Hypothalamus (tissue), 51 donors: Measurements from ENCODE around the gene ZFC3H1.
"Not testable (repeated sequence)": the region's sequence is repeated elsewhere in the genome, so short reads cannot be mapped to it uniquely, and the experiment has no call there.

Source experiments
- DNase-seq, 51 donors: peaks; one replicate each; lab custom pipeline; 2025; lab: John Stamatoyannopoulos, UW

Gene ZFC3H1, protein sequence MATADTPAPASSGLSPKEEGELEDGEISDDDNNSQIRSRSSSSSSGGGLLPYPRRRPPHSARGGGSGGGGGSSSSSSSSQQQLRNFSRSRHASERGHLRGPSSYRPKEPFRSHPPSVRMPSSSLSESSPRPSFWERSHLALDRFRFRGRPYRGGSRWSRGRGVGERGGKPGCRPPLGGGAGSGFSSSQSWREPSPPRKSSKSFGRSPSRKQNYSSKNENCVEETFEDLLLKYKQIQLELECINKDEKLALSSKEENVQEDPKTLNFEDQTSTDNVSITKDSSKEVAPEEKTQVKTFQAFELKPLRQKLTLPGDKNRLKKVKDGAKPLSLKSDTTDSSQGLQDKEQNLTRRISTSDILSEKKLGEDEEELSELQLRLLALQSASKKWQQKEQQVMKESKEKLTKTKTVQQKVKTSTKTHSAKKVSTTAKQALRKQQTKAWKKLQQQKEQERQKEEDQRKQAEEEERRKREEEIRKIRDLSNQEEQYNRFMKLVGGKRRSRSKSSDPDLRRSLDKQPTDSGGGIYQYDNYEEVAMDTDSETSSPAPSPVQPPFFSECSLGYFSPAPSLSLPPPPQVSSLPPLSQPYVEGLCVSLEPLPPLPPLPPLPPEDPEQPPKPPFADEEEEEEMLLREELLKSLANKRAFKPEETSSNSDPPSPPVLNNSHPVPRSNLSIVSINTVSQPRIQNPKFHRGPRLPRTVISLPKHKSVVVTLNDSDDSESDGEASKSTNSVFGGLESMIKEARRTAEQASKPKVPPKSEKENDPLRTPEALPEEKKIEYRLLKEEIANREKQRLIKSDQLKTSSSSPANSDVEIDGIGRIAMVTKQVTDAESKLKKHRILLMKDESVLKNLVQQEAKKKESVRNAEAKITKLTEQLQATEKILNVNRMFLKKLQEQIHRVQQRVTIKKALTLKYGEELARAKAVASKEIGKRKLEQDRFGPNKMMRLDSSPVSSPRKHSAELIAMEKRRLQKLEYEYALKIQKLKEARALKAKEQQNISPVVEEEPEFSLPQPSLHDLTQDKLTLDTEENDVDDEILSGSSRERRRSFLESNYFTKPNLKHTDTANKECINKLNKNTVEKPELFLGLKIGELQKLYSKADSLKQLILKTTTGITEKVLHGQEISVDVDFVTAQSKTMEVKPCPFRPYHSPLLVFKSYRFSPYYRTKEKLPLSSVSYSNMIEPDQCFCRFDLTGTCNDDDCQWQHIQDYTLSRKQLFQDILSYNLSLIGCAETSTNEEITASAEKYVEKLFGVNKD (N-terminal part only)

GRCh38 chr12:71663561-71664410 lies at the start of gene ZFC3H1, which contains the start of gene THAP2:
ZFC3H1 (minus strand) TSS chr12:71663848; CDS start chr12:71663610, 238 bp downstream.
THAP2 (plus strand) TSS chr12:71664301; CDS start chr12:71664510, 209 bp downstream.
- peak; percentile 56 to 99 (median 94) for DNase-seq

DNA sequence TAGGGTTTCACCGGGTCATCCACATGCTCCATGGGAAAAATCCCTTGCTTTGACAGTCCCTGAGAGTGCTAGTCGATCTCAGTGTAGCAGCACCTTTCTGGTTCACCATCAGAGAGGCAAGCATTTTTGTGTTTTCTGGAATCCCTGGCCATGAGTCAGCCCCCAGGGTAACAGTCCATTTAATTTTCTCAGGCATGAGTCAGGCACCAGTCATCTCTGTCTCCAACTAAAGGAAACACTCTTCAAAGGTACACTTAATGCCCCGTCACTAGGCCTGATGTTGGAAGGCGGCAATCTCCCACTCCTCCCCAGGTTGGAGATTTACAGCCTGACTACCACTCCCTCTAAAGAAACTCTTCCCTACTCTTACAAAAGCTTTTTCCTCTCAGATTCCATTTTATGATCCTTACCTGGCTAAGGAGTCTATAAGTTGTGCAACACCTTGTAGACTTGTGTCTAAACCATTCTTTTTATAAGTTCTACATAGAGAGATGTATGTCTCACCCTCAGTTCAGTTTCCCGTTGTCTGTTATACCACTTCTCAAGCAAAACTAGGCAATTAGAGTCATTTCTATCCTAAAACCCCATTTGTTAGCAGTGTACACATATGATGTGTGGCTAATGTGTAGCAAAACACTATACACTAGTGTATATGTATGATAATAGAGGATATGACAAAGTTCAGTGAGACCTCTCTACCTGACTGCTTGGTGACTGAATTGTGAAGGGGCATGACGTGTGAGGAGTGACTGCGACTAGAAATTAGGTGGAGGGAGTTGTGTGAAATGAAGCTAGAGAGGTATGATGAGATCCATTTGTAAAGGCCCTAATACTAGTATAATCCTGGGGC lies 46.9 kb upstream of the ZFC3H1 start:
- DNase-seq: no peak

GRCh38 chr12:71708658-71709057 lies 45.0 kb upstream of the ZFC3H1 start:
- DNase-seq: no peak

DNA sequence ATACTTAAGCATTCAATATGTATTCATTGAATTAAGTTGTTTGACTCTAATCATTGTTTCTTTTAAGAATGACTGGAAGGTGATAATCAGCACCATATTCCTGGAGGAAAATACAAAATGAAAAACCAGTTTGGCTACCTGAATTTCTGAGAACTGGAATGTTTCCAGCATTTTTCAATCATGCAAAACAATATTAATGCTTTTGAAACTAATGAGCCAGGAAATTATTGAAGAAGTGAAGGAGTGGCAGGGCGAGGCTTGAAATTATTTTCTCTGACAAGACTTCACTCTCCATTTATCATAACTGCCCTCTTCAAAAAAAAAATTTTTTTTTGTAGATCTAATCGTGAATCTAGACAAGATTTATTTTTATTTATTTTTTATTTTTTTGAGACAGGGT lies 41.3 kb upstream of the ZFC3H1 start:
- no peak for DNase-seq

- no peak for DNase-seq
Observed at GRCh38 chr12:71703206-71703605, 39.6 kb upstream of the ZFC3H1 start.

GRCh38 chr12:71702590-71702989 lies 38.9 kb upstream of the ZFC3H1 start:
- no peak for DNase-seq

GRCh38 chr12:71702181-71702580 lies 38.5 kb upstream of the ZFC3H1 start:
- DNase-seq: not testable (repeated sequence)

DNA sequence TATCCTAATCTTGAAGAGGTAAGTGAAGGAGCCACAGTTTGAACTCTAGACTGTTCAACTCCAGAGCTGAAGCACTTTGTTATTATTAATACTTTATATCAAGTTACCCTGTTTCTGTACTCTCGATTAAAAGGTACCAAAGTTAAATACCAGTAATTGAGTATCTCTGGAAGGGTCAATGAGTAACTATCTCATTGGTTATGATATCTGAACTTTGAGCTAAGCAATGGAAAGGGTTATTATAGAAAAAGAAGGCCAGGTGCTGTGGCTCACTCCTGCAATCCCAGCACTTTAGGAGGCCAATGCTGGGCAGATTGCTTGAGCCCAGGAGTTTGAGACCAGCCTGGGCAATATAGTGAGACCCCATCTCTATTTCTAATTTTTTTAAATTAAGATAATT lies 32.1 kb upstream of the ZFC3H1 start:
- no peak for DNase-seq

DNA sequence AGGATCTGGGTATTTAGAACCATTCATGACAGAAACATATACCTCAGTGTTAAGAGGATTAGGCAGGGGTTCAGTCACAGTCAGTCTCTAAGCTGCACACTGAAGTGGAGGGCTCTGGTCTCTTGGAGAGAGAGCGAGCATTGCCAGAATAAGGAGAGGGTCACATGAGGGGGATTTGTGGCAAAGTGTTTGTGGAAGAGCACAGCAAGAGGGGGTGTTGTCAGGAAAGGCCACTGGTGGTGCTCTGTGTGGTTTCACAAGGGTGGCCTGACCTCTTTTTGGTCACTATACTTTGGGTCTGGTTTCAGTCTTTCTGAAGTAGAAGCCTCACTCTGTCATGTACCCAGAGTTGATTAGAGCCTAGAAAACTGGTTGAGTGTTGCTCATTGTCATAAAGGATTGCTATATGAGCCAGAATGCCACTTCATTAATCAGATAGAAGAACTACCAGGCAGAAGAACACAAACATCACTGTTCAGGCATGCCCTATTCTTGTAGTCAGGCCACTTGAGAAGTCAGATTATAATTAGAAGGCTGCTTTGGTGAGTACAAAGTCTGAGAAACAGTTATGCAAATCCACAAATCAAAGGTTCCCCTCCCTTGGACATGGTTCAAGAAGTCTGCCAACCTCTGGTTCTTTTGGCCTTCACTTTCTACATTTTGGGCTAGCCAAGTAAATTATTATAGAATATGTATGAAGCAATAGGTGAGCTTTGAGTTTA lies 30.6 kb upstream of the ZFC3H1 start:
- no peak for DNase-seq

DNA sequence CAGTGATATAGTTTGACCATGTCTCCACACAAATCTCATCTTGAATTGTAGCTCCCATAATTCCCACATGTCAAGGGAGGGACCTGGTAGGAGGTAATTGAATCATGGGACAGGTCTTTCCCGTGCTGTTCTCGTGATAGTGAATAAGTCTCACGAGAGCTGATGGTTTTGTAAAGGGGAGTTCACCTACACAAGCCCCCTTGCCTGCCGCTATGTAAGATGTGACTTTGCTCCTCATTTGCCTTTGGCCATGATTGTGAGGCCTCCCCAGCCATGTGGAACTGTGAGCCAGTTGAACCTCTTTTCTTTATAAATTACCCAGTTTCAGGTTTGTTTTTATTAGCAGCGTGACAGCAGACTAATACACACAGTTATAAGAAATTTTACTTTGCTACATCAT lies 30.0 kb upstream of the ZFC3H1 start:
- not testable (repeated sequence) for DNase-seq

GRCh38 chr12:71693126-71693525 lies 29.5 kb upstream of the ZFC3H1 start:
- DNase-seq: no peak

DNA sequence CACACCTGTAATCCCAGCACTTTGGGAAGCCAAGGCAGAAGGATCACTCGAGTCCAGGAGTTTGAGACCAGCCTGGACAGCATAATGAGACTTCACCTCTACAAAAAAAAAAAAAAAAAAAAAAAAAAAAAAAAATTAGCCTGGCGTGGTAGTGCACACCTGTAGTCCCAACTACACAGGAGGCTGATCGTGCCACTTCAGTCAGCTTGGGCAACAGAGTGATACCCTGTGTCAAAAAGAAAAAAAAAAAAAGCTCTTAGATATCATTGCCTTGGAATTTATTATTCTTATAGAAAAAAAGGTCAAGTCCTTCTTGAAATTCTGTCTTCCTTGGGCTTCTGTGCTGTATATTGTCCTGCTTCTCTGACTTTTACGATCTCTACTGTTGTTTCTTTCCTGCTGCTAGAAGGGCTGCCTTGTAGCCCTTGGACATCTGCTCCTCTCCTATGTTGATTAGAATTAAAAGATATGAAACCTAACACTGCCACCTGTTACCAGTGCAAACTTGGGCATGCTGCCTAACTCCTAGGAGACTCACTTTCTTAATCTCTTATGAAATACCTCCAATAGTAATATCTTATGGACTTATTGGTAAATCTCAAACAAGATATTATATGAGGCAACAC lies 28.0 kb upstream of the ZFC3H1 start:
- no peak for DNase-seq

GRCh38 chr12:71688961-71689570 lies 25.4 kb upstream of the ZFC3H1 start:
- DNase-seq: no peak

- DNase-seq: not testable (repeated sequence)
Observed at GRCh38 chr12:71687172-71687571, 23.5 kb upstream of the ZFC3H1 start.

- DNase-seq: no peak
Observed at GRCh38 chr12:71686658-71687025, 23.0 kb upstream of the ZFC3H1 start.

- DNase-seq: peak; percentile 61 to 99 (median 90)
Observed at GRCh38 chr12:71685914-71686657, 22.4 kb upstream of the ZFC3H1 start, which contains the start of gene TMEM19. TMEM19 (plus strand) TSS chr12:71686082; CDS start chr12:71686681, 599 bp downstream.
